ENCODE data around the gene COX8C.
"Not testable (repeated sequence)": the region's sequence is repeated elsewhere in the genome, so short reads cannot be mapped to it uniquely, and the experiment has no call there.

COX8C gene

GRCh38 chr14:93369713-93370266 is 22.8 kb downstream of the COX8C start:
- no peak for DNase-seq (ENCODE audit: low read depth)

GRCh38 chr14:93375673-93376156 is 28.7 kb downstream of the COX8C start:
- DNase-seq (ENCODE audit: low read depth): no peak

GRCh38 chr14:93379831-93380230 is 32.8 kb downstream of the COX8C start:
- DNase-seq (ENCODE audit: low read depth): no peak

GRCh38 chr14:93381644-93382043 is 34.7 kb downstream of the COX8C start:
- DNase-seq (ENCODE audit: low read depth): no peak

- not testable (repeated sequence) for DNase-seq (ENCODE audit: low read depth)
These were observed 37.3 kb downstream of the COX8C start for GRCh38 chr14:93384256-93384655.

- no peak for DNase-seq (ENCODE audit: low read depth)
These were observed 48.2 kb downstream of the COX8C start for GRCh38 chr14:93395231-93395630.

- DNase-seq (ENCODE audit: low read depth): no peak
These were observed 49.5 kb downstream of the COX8C start for GRCh38 chr14:93396456-93396855.

Measured in stimulated activated CD4-positive, alpha-beta T cell treated with anti-CD3 and anti-CD28 coated beads, Interleukin-2, amount 100 ng/mL, for 4 hours (primary cell).